Measurements from ENCODE around the gene NCEH1. TPM values are rescaled to one million over a fixed set of nuclear protein-coding genes. Genes with fewer than 3 reads are reported as not detected.

NCEH1 gene
- total and polyA plus RNA-seq, 10 of the 15 experiments (the other 5 are each of a cell fraction or from before 2014, with no cell fraction given): 1.8 to 8.1 (median 4.5) TPM

DNA sequence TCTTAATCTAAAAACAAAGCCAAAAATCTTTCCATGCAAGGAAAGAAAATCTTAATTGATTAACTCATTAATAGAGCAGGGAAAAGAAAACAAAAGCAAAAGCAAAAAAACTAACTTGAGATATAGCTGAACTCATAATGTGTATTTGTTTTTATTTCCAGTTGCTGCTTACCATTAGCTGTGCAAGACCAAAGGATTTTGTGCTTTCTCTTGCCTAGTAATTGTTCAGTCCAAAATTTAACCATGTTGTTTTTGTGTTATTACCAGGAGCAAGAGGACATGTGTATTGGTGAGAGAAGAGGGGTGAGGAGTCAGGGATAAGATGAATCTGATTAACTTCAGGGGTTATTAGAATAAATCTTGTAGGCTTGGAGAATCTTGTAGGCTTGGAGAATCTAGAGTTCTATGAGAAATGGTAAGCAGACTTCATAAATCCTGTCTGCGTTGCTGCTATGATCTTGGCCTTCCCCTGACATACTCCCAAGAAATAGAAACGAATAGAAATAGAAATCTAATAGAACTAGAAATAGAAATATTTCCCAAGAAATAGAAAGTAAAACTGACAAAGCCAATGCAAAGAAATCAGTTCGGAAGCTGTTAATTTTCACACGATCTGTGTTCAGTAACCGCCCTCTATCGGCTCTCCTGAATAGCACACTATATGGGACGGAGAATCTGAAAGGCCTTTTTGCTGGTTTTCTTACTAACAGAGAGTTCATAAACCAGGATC, 115.0 kb downstream of the NCEH1 start:
- Histone ChIP-seq H3K79me2 (ENCODE audit: control insufficient read depth, insufficient read depth, low read length) (no peaks in the 10 kb centered on the region), H3K4me1 (ENCODE audit: control insufficient read depth, insufficient read depth, low read length) (peaks cover 29% of the 10 kb centered on the region), H3K27me3 (replicated peaks in 1 of 2; ENCODE audit: control insufficient read depth in 2 of 2, insufficient read depth in 2 of 2, low read length in 1 of 2) (no peaks in the 10 kb centered on the region), H3K4me3 (peak overlapping the region; percentile 37; the same call in 1 of the 2 replicates), H4K20me1 (ENCODE audit: control insufficient read depth, insufficient read depth) (no peaks in the 10 kb centered on the region), H3K9me3 (replicated peaks; ENCODE audit: control insufficient read depth, insufficient read depth, low read length) (peaks cover 1% of the 10 kb centered on the region; the same call in 1 of the 3 replicates), H3K4me2 (ENCODE audit: control insufficient read depth, insufficient read depth) (peak overlapping the region; percentile 81; the same call in 1 of the 2 replicates), H2AFZ (ENCODE audit: control insufficient read depth, low read depth, low read length) (peak overlapping the region; percentile 79), H3K36me3 (ENCODE audit: control insufficient read depth in 2 of 2, insufficient read depth in 2 of 2, low read length in 1 of 2) (no peaks in the 10 kb centered on the region), H3K27ac (ENCODE audit: control insufficient read depth, insufficient read depth) (peak overlapping the region; percentile 62), H3K9ac (ENCODE audit: control insufficient read depth, insufficient read depth, low read length) (no peak overlapping the region; the same call in 1 of the 2 replicates)
- BruUV-seq (replicated peaks): no TSS peak
- WGBS (ENCODE audit: insufficient coverage, insufficient replicate concordance, low lambda C conversion rate, missing lambda C conversion rate): 0% methylated on average over 7 of the region's 7 CpGs
- intact Hi-C loops (cut with micrococcal nuclease; ENCODE audit: unreplicated experiment): loop anchor here (1.0 to 2.0 kb wide), 2 partner anchors 71 to 106 kb away; no protein-coding TSS in a partner anchor
- in situ Hi-C loops (cut with MboI): loop anchor here (5.0 kb wide), 1 partner anchor 114 kb away; no protein-coding TSS in a partner anchor
- CTCF ChIA-PET: interaction anchor here (0.5 to 4.6 kb wide), 64 partner anchors 8 to 1407 kb away, joined by 3 to 56 read pairs (median 6); partner anchors contain the start of gene TNFSF10
- POLR2A ChIA-PET: interaction anchor here (0.6 to 2.9 kb wide), 4 partner anchors 12 to 119 kb away, joined by 3 to 11 read pairs (median 4); no protein-coding TSS in a partner anchor
- SMC1A ChIA-PET (ENCODE audit: uncharacterized antibody, unreplicated experiment): interaction anchor here (0.8 to 8.1 kb wide), 52 partner anchors 8 to 838 kb away, joined by 3 to 78 read pairs (median 6); partner anchors contain the start of gene TNFSF10
- peak; percentile 49; the same call in 1 of the 2 replicates for TF ChIP-seq FOXM1 (IDR thresholded peaks at IDR 0.05; ENCODE audit: low read depth, low read length)
- TF ChIP-seq SMC3 (IDR thresholded peaks at IDR 0.05; ENCODE audit: borderline replicate concordance, low read length): peak; percentile 73; the same call in 1 of the 2 replicates
- TF ChIP-seq, protein P1, sequence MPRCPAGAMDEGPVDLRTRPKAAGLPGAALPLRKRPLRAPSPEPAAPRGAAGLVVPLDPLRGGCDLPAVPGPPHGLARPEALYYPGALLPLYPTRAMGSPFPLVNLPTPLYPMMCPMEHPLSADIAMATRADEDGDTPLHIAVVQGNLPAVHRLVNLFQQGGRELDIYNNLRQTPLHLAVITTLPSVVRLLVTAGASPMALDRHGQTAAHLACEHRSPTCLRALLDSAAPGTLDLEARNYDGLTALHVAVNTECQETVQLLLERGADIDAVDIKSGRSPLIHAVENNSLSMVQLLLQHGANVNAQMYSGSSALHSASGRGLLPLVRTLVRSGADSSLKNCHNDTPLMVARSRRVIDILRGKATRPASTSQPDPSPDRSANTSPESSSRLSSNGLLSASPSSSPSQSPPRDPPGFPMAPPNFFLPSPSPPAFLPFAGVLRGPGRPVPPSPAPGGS (IDR thresholded peaks at IDR 0.05; ENCODE audit: borderline replicate concordance, insufficient read depth, low read depth, low read length, poor library complexity, severe bottlenecking): no peak
- TF ChIP-seq ATF7 (IDR thresholded peaks at IDR 0.05; ENCODE audit: low read depth): 0 out of 2 replicates have a peak, but pooled peaks have one; percentile 17
- TF ChIP-seq RAD51 (IDR thresholded peaks at IDR 0.05): no peak
- no peak for TF ChIP-seq FOS (IDR thresholded peaks at IDR 0.05; ENCODE audit: borderline replicate concordance, extremely low read depth, insufficient read length)
- TF ChIP-seq, protein P2, sequence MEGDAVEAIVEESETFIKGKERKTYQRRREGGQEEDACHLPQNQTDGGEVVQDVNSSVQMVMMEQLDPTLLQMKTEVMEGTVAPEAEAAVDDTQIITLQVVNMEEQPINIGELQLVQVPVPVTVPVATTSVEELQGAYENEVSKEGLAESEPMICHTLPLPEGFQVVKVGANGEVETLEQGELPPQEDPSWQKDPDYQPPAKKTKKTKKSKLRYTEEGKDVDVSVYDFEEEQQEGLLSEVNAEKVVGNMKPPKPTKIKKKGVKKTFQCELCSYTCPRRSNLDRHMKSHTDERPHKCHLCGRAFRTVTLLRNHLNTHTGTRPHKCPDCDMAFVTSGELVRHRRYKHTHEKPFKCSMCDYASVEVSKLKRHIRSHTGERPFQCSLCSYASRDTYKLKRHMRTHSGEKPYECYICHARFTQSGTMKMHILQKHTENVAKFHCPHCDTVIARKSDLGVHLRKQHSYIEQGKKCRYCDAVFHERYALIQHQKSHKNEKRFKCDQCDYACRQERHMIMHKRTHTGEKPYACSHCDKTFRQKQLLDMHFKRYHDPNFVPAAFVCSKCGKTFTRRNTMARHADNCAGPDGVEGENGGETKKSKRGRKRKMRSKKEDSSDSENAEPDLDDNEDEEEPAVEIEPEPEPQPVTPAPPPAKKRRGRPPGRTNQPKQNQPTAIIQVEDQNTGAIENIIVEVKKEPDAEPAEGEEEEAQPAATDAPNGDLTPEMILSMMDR (IDR thresholded peaks at IDR 0.05 in 2 of 3, conservative IDR thresholded peaks at IDR 0.05 in 1 of 3; ENCODE audit: control insufficient read depth in 2 of 3, extremely low read depth in 1 of 3, insufficient read depth in 1 of 3, low read depth in 3 of 3, low read length in 3 of 3): peak; percentile 83 to 91 (median 87)
- peak; percentile 41; the same call in 1 of the 3 replicates for TF ChIP-seq POU2F2 (IDR thresholded peaks at IDR 0.05; ENCODE audit: borderline replicate concordance, low read depth, low read length)
- peak; percentile 96 for TF ChIP-seq RAD21 (IDR thresholded peaks at IDR 0.05; ENCODE audit: insufficient read depth, low read depth, low read length)
- TF ChIP-seq, protein P3, sequence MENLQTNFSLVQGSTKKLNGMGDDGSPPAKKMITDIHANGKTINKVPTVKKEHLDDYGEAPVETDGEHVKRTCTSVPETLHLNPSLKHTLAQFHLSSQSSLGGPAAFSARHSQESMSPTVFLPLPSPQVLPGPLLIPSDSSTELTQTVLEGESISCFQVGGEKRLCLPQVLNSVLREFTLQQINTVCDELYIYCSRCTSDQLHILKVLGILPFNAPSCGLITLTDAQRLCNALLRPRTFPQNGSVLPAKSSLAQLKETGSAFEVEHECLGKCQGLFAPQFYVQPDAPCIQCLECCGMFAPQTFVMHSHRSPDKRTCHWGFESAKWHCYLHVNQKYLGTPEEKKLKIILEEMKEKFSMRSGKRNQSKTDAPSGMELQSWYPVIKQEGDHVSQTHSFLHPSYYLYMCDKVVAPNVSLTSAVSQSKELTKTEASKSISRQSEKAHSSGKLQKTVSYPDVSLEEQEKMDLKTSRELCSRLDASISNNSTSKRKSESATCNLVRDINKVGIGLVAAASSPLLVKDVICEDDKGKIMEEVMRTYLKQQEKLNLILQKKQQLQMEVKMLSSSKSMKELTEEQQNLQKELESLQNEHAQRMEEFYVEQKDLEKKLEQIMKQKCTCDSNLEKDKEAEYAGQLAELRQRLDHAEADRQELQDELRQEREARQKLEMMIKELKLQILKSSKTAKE (IDR thresholded peaks at IDR 0.05; ENCODE audit: low read depth, poor library complexity, severe bottlenecking): peak; percentile 31
- TF ChIP-seq, protein P4, sequence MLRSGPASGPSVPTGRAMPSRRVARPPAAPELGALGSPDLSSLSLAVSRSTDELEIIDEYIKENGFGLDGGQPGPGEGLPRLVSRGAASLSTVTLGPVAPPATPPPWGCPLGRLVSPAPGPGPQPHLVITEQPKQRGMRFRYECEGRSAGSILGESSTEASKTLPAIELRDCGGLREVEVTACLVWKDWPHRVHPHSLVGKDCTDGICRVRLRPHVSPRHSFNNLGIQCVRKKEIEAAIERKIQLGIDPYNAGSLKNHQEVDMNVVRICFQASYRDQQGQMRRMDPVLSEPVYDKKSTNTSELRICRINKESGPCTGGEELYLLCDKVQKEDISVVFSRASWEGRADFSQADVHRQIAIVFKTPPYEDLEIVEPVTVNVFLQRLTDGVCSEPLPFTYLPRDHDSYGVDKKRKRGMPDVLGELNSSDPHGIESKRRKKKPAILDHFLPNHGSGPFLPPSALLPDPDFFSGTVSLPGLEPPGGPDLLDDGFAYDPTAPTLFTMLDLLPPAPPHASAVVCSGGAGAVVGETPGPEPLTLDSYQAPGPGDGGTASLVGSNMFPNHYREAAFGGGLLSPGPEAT (IDR thresholded peaks at IDR 0.05; ENCODE audit: low read depth): 0 out of 2 replicates have a peak, but pooled peaks have one; percentile 23
- TF ChIP-seq YY1 (IDR thresholded peaks at IDR 0.05; ENCODE audit: low read depth, low read length): 0 out of 2 replicates have a peak, but pooled peaks have one; percentile 35
- DNase-seq (ENCODE audit: low read depth, low spot score) (peak; percentile 60), FAIRE-seq (peak; percentile 89), ATAC-seq (peak; percentile 48)
- RAD21 ChIA-PET (ENCODE audit: unreplicated experiment): interaction anchor here (0.9 to 4.1 kb wide), 32 partner anchors 10 to 762 kb away, joined by 3 to 33 read pairs (median 7); partner anchors contain the start of gene TNFSF10
